Measurements from ENCODE around the gene TCEA2.

DNA sequence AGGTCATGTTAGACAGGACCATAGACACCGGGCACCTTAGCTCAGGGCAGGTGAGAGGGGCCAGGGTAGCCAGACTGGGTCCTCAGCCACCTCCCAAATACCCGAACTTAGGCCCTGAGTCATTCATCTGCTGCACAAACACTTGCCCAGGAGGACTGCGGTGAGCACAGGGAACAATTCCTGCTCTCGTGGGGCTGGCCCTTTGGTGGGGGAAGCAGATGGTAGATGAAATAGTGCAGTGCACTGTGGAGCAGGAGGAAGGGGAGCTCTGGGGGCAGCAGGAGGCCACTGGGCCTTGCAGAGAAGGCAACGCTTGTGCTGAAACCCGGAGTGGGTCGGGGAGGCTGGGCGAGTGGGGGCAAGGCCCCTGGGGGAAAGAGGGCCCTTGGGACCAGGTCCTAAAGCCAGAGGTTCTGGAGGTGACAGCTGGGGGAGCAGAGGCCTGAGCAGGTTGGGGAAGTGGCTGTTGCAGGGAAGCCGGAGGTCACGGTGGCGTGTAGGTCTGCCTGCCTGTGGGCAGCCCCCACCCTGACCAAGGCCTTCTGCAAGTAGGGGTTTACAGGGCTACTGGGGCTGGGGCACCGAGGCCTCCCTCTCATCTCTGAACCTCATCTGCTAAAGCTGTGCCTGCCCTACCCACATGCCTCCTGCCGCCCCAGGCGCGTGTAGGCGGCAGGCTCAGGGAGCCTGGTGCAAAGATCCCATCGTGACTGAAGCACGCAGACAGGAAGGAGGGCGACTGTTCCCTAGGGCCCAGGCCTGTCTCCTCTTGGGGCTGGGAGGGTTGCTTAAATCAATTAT, 49.0 kb downstream of the TCEA2 start:
- TF ChIP-seq, protein P1, sequence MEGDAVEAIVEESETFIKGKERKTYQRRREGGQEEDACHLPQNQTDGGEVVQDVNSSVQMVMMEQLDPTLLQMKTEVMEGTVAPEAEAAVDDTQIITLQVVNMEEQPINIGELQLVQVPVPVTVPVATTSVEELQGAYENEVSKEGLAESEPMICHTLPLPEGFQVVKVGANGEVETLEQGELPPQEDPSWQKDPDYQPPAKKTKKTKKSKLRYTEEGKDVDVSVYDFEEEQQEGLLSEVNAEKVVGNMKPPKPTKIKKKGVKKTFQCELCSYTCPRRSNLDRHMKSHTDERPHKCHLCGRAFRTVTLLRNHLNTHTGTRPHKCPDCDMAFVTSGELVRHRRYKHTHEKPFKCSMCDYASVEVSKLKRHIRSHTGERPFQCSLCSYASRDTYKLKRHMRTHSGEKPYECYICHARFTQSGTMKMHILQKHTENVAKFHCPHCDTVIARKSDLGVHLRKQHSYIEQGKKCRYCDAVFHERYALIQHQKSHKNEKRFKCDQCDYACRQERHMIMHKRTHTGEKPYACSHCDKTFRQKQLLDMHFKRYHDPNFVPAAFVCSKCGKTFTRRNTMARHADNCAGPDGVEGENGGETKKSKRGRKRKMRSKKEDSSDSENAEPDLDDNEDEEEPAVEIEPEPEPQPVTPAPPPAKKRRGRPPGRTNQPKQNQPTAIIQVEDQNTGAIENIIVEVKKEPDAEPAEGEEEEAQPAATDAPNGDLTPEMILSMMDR (conservative IDR thresholded peaks at IDR 0.05; ENCODE audit: low read length), result no peak
- TF ChIP-seq EZH2phosphoT487 (IDR thresholded peaks at IDR 0.05; ENCODE audit: borderline replicate concordance, low read depth, low read length), result no peak
